MCF 10A (cell line): Measurements from ENCODE around the gene DCTN4. TPM values are rescaled to one million over a fixed set of nuclear protein-coding genes. Genes with fewer than 3 reads are reported as not detected.
A peak's percentile ranks its signal among the peaks of the same experiment; 100 is the strongest.

ENCODE experiments used
- BruUV-seq: library from RNA; stranded (reverse); fragments of 400-500 nt; replicated peaks from 2 replicates; lab custom pipeline; 2021; lab: Mats Ljungman, UMichigan
- CTCF ChIA-PET: fragments of 300-600 bp; sonication (Branson Sonifier 250); formaldehyde crosslinking; extraction: SDS; loops from one replicate; lab custom pipeline; 2021; ENCODE audit warnings: antibody characterized with exemption, inconsistent platforms; lab: Yijun Ruan, JAX
- POLR2A ChIA-PET: fragments of 300-600, 350-650 bp; sonication (Branson Sonifier 250); formaldehyde crosslinking; extraction: SDS; loops from one replicate; lab custom pipeline; 2020; ENCODE audit warnings: antibody characterized with exemption, inconsistent platforms; lab: Yijun Ruan, JAX
- DNase-seq: peaks from one replicate; pipeline ENCODE4 v3.0.0-alpha.2; 2018; ENCODE audit not compliant: unreplicated experiment
- H3K27ac Mint-ChIP-seq: one replicate; pipeline ENCODE4 v1.8.0; 2022; ENCODE audit warnings: mild to moderate bottlenecking, low read depth, mixed read lengths; ENCODE audit not compliant: unreplicated experiment
- H3K27me3 Mint-ChIP-seq: one replicate; pipeline ENCODE4 v1.8.0; 2022; ENCODE audit warnings: mixed read lengths; ENCODE audit not compliant: insufficient read depth, unreplicated experiment
- H3K36me3 Mint-ChIP-seq: one replicate; pipeline ENCODE4 v1.8.0; 2022; ENCODE audit warnings: mild to moderate bottlenecking, moderate library complexity, mixed read lengths; ENCODE audit not compliant: insufficient read depth, unreplicated experiment
- H3K4me1 Mint-ChIP-seq: one replicate; pipeline ENCODE4 v1.8.0; 2022; ENCODE audit warnings: mixed read lengths; ENCODE audit not compliant: insufficient read depth, unreplicated experiment
- H3K4me3 Mint-ChIP-seq: one replicate; pipeline ENCODE4 v1.8.0; 2022; ENCODE audit warnings: mild to moderate bottlenecking, moderate library complexity, mixed read lengths; ENCODE audit not compliant: unreplicated experiment
- H3K9me3 Mint-ChIP-seq: one replicate; pipeline ENCODE4 v1.8.0; 2022; ENCODE audit warnings: mixed read lengths; ENCODE audit not compliant: unreplicated experiment
- CTCF ChIP-seq: fragments of 200-600 bp; IDR thresholded peaks from one replicate; pipeline ENCODE4 v1.8.0; 2022; ENCODE audit warnings: antibody characterized with exemption, mild to moderate bottlenecking; ENCODE audit not compliant: unreplicated experiment
- intact Hi-C: fragments of 100-400 bp; cut with micrococcal nuclease; formaldehyde crosslinking; loops from 2 replicates; pipeline ENCODE4 v1.14.1; 2022
- total RNA-seq: library from RNA; stranded (reverse); gene quantifications from 2 replicates; pipeline ENCODE4 v1.2.3, GENCODE V29; 2022

Gene DCTN4
- total RNA-seq, 1 experiment from 2014 or later = 143 TPM

- no peaks in the 10 kb centered on the region for H3K9me3 Mint-ChIP-seq
- peak; percentile 65 for DNase-seq
- intact Hi-C loops = no loop called here
- H3K4me1 Mint-ChIP-seq = peaks cover 14% of the 10 kb centered on the region
- BruUV-seq = no TSS peak
- no peaks in the 10 kb centered on the region for H3K36me3 Mint-ChIP-seq
- no peak overlapping the region for H3K27ac Mint-ChIP-seq
- H3K27me3 Mint-ChIP-seq = no peaks in the 10 kb centered on the region
- peak overlapping the region; percentile 51 for H3K4me3 Mint-ChIP-seq
- POLR2A ChIA-PET = interaction anchor here (0.5 to 0.6 kb wide), 2 partner anchors 23 to 179 kb away, joined by 3 read pairs; no protein-coding TSS in a partner anchor
- CTCF ChIA-PET = interaction anchor here (0.6 to 1.5 kb wide), 3 partner anchors 15 to 112 kb away, joined by 3 to 4 read pairs (median 4); no protein-coding TSS in a partner anchor
- no peak for TF ChIP-seq CTCF
Measured at GRCh38 chr5:150672237-150672883, 86.5 kb downstream of the DCTN4 start.

DNA sequence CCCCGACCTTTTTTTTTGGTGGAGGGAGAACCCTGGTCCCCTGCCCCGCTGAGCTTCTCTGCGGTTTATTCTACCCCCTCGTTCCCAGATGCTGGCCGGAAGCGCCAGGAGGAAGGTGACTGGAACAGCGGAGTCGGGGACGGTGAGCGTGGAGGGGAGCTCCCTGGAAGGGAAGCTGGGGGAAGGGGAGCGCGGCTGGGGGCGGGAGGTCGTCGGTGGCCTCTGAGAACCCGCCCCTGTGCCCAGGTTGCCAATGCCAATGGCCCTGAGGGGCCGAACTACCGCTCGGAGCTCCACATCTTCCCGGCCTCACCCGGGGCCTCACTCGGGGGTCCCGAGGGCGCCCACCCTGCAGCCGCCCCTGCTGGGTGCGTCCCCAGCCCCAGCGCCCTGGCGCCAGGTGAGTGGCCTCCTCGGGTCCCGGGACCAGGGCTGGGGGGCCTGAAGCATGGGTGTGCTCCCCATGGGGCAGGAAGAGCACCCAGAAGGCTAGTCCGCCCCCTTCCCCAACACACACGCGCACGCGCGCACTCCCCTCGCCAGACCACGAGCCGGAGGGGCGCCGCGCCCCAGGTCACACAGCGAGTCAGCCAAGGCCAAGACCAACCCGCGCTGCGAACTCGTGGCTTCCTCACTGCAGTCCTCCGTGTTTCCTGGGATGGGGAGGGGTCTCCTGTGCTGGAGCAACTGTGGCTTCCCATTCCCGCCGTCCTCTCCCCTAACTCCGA is 87.1 kb downstream of the DCTN4 start:
- Mint-ChIP-seq H3K4me1 (peaks cover 14% of the 10 kb centered on the region), H3K27ac (no peak overlapping the region), H3K36me3 (no peaks in the 10 kb centered on the region), H3K4me3 (no peak overlapping the region), H3K27me3 (no peaks in the 10 kb centered on the region), H3K9me3 (no peaks in the 10 kb centered on the region)
- no TSS peak for BruUV-seq
- POLR2A ChIA-PET = interaction anchor here (0.6 kb wide), 1 partner anchor 178 kb away, joined by 3 read pairs; no protein-coding TSS in a partner anchor
- no peak for TF ChIP-seq CTCF
- intact Hi-C loops = no loop called here
- CTCF ChIA-PET = interaction anchor here (0.9 to 1.2 kb wide), 2 partner anchors 10 to 12 kb away, joined by 3 read pairs; partner anchors contain the start of gene MYOZ3
- DNase-seq = no peak

GRCh38 chr5:150670948-150671310 is 87.9 kb downstream of the DCTN4 start:
- CTCF ChIA-PET = interaction anchor here (0.7 to 1.2 kb wide), 4 partner anchors 10 to 462 kb away, joined by 3 read pairs; partner anchors contain the start of gene MYOZ3
- no peaks in the 10 kb centered on the region for H3K27me3 Mint-ChIP-seq
- POLR2A ChIA-PET = no interaction called here
- DNase-seq = no peak
- peaks cover 14% of the 10 kb centered on the region for H3K4me1 Mint-ChIP-seq
- H3K9me3 Mint-ChIP-seq = no peaks in the 10 kb centered on the region
- no peak for TF ChIP-seq CTCF
- intact Hi-C loops = no loop called here
- H3K27ac Mint-ChIP-seq = no peak overlapping the region
- H3K4me3 Mint-ChIP-seq = no peak overlapping the region
- H3K36me3 Mint-ChIP-seq = no peaks in the 10 kb centered on the region
- no TSS peak for BruUV-seq

DNA sequence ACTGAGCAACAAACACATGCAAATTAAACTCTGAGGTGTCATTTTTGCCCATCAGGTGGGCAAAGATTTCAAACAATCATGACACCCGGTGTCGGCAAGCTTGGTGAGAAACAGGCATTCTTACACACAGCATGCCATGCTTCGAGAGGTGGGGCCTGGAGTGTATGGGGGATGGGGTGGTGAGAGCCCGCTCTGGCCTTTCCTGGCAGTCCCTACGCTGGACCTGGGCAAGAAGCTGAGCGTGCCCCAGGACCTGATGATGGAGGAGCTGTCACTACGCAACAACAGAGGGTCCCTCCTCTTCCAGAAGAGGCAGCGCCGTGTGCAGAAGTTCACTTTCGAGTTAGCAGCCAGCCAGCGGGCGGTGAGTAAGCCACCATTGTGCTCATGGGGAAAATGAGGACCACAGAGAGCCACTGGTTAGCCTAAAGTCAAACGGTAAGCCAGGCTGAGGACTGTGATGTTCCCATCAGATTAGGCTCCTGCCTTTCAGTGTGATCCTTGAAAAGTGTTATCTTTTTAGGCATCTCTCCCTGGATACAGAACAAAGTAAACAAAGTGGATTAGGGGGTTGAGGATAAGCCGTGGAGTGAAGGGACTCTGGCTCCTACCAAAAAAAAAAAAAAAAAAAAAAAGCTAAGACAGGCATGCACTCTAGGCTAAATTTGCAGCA is 88.4 kb downstream of the DCTN4 start:
- BruUV-seq = no TSS peak
- no peak for DNase-seq
- ChIA-PET CTCF (interaction anchor here (0.6 to 1.2 kb wide), 5 partner anchors 9 to 462 kb away, joined by 3 read pairs; partner anchors contain the start of gene MYOZ3), POLR2A (no interaction called here)
- no peak overlapping the region for H3K27ac Mint-ChIP-seq
- TF ChIP-seq CTCF = no peak
- H3K4me1 Mint-ChIP-seq = peaks cover 14% of the 10 kb centered on the region
- no peak overlapping the region for H3K4me3 Mint-ChIP-seq
- H3K9me3 Mint-ChIP-seq = no peaks in the 10 kb centered on the region
- intact Hi-C loops = no loop called here
- no peaks in the 10 kb centered on the region for H3K36me3 Mint-ChIP-seq
- no peaks in the 10 kb centered on the region for H3K27me3 Mint-ChIP-seq
